ENCODE measurements around the gene TRIM62.

Gene TRIM62

GRCh38 chr1:33220676-33221384, 39.0 kb upstream of the TRIM62 start:
- no peak for DNase-seq (ENCODE audit: low read depth)

GRCh38 chr1:33219886-33220661, 38.2 kb upstream of the TRIM62 start:
- TF ChIP-seq CTCF (conservative IDR thresholded peaks at IDR 0.05; ENCODE audit: low read length) = no peak
- DNase-seq (ENCODE audit: low read depth) = no peak
- no peak overlapping the region for H3K4me3 ChIP-seq (ENCODE audit: low read length)

More at GRCh38 chr1:33220676-33221384, 39.0 kb upstream of the TRIM62 start:
- no peak for TF ChIP-seq CTCF (conservative IDR thresholded peaks at IDR 0.05; ENCODE audit: low read length)
- H3K4me3 ChIP-seq (ENCODE audit: low read length) = no peak overlapping the region

- no peak for DNase-seq (ENCODE audit: low read depth)
- no peak for TF ChIP-seq CTCF (conservative IDR thresholded peaks at IDR 0.05; ENCODE audit: low read length)
Observed at GRCh38 chr1:33211972-33212371, 30.1 kb upstream of the TRIM62 start.

GRCh38 chr1:33206340-33206739, 24.5 kb upstream of the TRIM62 start:
- H3K4me3 ChIP-seq (ENCODE audit: low read length) = no peak overlapping the region
- TF ChIP-seq CTCF (conservative IDR thresholded peaks at IDR 0.05; ENCODE audit: low read length) = no peak
- no peak for DNase-seq (ENCODE audit: low read depth)

More at GRCh38 chr1:33211972-33212371, 30.1 kb upstream of the TRIM62 start:
- H3K4me3 ChIP-seq (ENCODE audit: low read length) = no peak overlapping the region

GRCh38 chr1:33195556-33195955, 13.7 kb upstream of the TRIM62 start:
- no peak for DNase-seq (ENCODE audit: low read depth)
- no peak for TF ChIP-seq CTCF (conservative IDR thresholded peaks at IDR 0.05; ENCODE audit: low read length)
- H3K4me3 ChIP-seq (ENCODE audit: low read length) = no peak overlapping the region

GRCh38 chr1:33191731-33192275, 10.0 kb upstream of the TRIM62 start:
- TF ChIP-seq CTCF (conservative IDR thresholded peaks at IDR 0.05; ENCODE audit: low read length) = no peak
- H3K4me3 ChIP-seq (ENCODE audit: low read length) = no peak overlapping the region
- DNase-seq (ENCODE audit: low read depth) = no peak
